HG02759 (cell line): ENCODE measurements around the gene RAB11FIP4.

Experiments used
- ATAC-seq: cut with Tn5 transposase; IDR thresholded peaks from one replicate; pipeline ENCODE4 v1.9.1; 2021; ENCODE audit warnings: mild to moderate bottlenecking, moderate library complexity; ENCODE audit not compliant: unreplicated experiment

The RAB11FIP4 gene

GRCh38 chr17:31561469-31562375, 170.2 kb downstream of the RAB11FIP4 start:
- ATAC-seq, result no peak

- ATAC-seq, result no peak
Observed at GRCh38 chr17:31562376-31562840, 170.9 kb downstream of the RAB11FIP4 start.

GRCh38 chr17:31564291-31564690, 172.8 kb downstream of the RAB11FIP4 start:
- ATAC-seq, result no peak

DNA sequence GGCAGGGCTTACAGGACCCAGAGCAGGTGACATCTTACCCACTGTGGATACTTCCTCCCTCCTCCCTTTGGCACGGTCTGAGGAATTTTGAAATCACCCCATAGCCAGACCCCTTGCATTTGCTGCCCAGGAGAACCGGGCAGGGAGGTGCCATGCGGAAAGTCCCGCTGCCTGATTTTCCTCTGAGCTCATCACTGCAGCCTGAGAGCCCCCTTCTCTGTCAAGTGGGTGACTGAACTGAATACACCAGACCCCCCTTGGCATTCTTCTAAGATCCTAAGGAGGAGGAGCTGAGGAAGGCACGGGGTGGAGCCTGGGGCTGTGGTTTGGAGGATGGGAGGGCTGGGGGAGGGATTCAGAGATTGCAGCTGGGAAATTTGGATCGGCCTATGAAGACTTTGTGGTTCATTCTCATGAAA, 173.4 kb downstream of the RAB11FIP4 start:
- ATAC-seq, result no peak

- no peak for ATAC-seq
Observed at GRCh38 chr17:31565652-31566051, 174.2 kb downstream of the RAB11FIP4 start.

DNA sequence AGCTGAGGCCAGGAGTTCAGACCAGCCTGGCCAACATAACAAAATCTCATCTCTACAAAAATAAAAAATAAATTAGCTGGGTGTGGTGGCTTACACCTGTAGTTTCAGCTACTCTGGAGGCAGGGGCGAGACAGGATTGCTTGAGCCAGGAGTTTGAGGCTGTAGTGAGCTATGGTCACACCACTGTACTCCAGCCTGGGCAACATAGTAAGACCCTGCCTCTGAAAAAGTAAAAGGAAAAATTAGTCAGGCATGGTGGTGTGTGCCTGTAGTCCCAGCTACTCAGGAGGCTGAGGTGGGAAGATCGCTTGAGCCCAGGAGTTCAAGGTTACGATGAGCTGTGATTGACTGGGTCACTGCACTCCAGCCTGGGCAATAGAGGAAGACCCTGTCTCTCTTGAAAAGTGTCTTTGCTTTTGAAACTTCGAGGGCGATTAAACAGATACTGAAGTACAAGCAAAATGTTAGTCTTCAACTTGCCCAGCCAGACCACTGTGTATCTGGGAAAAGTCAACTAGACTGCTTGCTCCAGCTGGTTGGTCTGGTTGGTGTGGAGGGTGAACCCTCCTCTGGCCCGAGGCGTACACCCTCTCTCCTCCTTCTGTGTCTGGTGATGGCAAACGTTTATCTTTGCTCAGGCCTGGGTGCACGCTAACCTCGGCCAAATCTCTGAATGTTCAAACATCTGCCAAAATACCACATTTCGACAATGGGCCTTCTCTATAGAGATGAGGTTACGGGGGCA, 174.9 kb downstream of the RAB11FIP4 start:
- no peak for ATAC-seq

GRCh38 chr17:31566992-31567373, 175.5 kb downstream of the RAB11FIP4 start:
- ATAC-seq, result no peak

GRCh38 chr17:31568121-31568520, 176.6 kb downstream of the RAB11FIP4 start:
- ATAC-seq, result no peak

DNA sequence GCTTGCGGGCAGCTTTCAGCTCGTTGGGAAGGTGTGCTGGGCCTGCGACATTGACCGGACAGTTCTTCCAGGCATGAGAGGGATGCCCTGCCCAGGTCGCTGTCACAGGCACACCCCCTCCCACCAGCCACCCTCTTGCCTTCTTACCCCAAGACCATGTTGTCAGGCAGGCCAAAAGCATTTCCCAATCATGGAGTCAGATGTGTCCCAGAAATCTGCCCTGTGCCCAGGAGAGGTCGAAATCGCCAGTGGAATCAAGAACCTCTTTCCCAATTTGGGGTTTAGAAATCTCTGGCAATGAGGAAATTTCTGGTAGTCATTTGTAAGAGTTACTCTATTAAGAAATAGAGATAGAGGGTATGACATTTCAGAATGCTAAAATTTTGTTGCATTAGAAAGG, 177.1 kb downstream of the RAB11FIP4 start:
- ATAC-seq, result no peak

GRCh38 chr17:31570231-31570630, 178.8 kb downstream of the RAB11FIP4 start:
- no peak for ATAC-seq

GRCh38 chr17:31570951-31571892, 179.7 kb downstream of the RAB11FIP4 start:
- ATAC-seq, result no peak

DNA sequence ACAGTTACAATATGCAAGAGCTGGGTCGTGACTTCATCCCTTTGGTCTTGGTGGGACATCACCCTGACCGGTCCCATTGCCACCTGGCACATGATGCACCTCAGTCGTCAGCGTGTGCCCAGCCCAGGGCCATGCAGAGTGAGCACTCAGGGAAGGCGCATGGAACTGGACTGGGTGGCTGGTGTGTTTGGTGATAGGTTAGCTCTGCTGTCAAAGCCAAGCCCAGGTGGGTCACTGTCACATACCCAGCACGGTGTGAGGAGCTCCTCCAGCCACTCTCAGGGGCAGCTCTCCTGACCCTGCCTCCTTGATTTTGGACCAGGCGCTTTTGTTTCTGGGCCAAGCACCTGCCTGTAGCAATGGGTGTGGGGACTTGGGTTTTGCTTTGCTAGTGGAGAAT, 180.9 kb downstream of the RAB11FIP4 start:
- ATAC-seq, result no peak

DNA sequence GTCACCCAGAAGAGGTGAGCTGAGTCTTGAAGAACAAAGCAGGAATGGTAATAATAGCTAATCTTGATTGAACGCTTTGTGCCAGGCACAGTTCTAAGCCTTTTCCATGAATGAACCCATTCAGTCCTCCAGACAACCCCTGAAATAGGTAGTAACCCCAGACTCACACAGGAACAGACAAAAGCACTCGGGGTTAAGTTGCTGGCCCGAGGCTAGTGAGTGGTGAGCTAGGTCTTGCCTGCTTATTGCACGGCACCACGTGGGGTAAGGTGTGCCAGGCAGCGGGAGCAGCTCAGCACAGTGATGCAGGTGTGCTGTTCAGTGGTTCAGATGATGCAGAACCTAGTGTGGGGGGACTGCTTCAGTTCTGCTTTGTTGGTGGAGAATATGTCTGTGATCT, 181.6 kb downstream of the RAB11FIP4 start:
- ATAC-seq, result no peak

DNA sequence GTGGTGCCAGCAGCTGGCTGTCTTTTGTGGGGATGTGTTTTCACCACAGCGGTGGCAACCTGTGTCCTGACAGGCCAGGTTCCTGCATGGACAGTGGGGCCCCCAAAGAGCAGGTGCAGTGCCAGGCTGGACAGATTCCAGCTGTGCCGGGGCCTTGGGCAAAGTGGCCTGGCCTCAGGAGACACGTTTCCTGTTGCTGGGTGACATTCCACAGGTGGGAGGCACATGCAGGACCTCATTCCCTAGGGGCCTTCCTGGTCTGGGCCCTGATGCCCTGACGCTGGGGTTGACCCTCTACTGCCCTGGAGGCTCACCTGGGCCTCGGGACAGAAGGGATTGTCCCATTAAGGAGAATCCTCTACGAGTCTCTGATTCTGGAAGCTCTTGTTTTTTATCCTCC, 182.4 kb downstream of the RAB11FIP4 start:
- no peak for ATAC-seq

GRCh38 chr17:31574458-31574857, 183.0 kb downstream of the RAB11FIP4 start:
- no peak for ATAC-seq

DNA sequence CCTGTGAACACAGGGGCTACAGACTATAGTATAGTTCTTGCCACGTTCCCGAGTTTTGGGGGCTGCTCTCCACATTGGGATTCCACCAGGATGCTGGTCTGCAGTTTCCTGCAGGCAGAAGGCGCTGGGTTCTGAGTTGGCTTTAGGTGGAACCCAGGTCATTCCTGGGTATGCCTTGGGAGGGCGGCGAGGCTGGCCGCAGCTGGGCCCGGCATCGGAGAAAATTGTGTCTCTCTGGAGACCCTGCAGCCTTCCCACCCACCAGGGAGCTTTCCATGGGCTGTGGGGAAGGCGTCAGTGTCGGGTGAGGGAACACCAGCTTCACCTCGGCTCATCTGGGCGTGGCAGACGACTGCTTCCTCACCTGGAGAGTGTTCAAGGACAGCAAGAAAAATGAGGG, 183.6 kb downstream of the RAB11FIP4 start:
- ATAC-seq, result no peak

DNA sequence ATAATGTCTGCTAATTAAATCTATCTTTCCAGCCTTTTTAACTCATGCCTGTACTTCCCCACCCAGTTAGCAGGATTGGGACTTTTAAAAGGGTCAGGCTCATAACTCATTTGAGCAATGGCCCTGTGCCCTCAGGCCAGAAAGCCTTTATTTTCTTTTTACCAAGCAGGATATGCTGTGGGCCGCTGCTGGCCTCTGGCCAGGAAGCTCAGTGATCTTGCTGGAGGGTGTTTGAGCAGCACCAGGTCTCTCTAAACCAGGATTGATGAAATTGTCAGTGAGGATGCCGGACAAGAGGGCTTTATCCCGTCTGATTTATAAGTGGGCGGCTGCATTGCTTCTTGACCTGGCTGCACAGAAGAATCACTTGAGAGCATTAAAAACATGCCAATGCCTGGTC, 187.8 kb downstream of the RAB11FIP4 start:
- no peak for ATAC-seq

DNA sequence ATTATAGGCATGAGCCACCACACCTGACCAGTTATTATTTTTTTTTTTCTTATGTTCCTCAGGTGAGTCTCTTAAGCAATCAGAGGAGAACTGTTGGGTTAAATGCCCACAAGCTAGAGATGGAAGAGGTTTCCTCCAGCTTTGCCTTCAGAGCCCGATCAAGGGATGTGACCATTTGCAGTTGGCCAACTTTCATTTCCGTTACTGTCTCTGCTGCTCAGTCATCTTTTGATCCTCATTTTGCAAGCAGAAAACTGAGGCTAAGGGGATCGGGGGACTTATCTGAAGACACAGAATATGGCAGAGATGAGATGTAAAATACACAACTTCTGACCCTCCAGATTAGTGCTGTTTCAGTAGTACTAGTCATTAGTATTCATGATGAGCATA, 188.8 kb downstream of the RAB11FIP4 start:
- no peak for ATAC-seq

- ATAC-seq, result no peak
Observed at GRCh38 chr17:31580706-31581490, 189.4 kb downstream of the RAB11FIP4 start.

GRCh38 chr17:31581491-31581890, 190.0 kb downstream of the RAB11FIP4 start:
- no peak for ATAC-seq
